ENCODE measurements around the gene ASAP2. TPM values are rescaled to one million over a fixed set of nuclear protein-coding genes. Genes with fewer than 3 reads are reported as not detected.

The ASAP2 gene
- total RNA-seq, 2 donors from 2014 or later = 58.1 to 61.7 TPM

DNA sequence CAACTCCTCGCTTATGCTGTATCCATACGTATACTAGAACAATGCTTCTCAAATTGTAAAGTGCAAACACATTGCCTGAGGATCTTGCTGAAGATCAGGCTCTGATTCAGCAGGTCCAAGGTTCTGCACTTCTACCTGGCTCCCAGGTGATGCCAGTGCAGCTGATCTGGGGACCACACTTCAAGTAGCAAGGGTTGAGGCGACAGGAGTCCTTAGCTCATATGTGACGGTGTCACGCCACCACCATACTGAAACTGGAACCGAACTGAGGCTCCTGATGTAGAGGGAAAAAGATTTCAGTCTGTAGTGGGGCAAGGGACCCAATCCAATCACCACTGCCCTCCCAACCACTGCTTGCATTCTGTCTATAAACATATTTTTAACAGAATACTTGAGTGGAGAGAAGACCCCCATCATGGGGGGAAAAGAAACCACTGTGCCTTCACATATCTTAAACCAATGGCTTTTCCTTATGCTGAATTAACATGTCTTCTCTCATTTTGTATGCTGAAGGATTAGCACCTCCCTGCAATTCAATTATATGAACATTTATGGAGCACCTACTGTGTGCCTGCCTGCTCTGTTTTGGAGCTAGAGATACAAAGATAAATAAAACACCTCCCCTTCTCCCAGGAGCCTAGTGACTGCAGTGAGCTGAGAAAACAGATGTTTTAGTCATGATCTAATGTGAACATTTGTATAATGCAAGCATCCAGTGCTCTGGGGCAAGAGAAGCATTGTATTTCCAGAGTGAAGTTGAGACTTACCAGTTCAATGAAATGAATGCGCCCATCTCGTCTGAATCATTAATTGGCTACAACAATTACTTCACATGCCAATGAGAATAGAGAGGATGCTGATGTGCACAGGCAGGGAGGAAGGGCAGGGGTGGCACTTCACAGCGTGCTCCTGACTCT, 6.6 kb upstream of the ASAP2 start:
- no peaks in the 10 kb centered on the region for H3K36me3 ChIP-seq
- H3K4me1 ChIP-seq = no peaks in the 10 kb centered on the region
- intact Hi-C loops (cut with DNase I) = loop anchor here (10.0 kb wide), 1 partner anchor 135 kb away; no protein-coding TSS in a partner anchor
- H3K9ac ChIP-seq (ENCODE audit: low read depth in 2 of 2, low read length in 2 of 2) = no peak overlapping the region
- no peak for DNase-seq
- H3K4me3 ChIP-seq = no peak overlapping the region
- no peaks in the 10 kb centered on the region for H3K27me3 ChIP-seq
- no peaks in the 10 kb centered on the region for H3K9me3 ChIP-seq
- no peak for TF ChIP-seq CTCF (IDR thresholded peaks at IDR 0.05)
- H3K27ac ChIP-seq = no peak overlapping the region

- Histone ChIP-seq H3K27ac (no peak overlapping the region), H3K4me1 (no peaks in the 10 kb centered on the region), H3K9me3 (no peaks in the 10 kb centered on the region), H3K36me3 (no peaks in the 10 kb centered on the region), H3K27me3 (no peaks in the 10 kb centered on the region), H3K4me3 (no peak overlapping the region), H3K9ac (ENCODE audit: low read depth in 2 of 2, low read length in 2 of 2) (no peak overlapping the region)
- intact Hi-C loops (cut with DNase I) = loop anchor here (10.0 kb wide), 1 partner anchor 134 kb away; no protein-coding TSS in a partner anchor
- no peak for DNase-seq
- TF ChIP-seq CTCF (IDR thresholded peaks at IDR 0.05) = no peak
Measured at GRCh38 chr2:9200633-9201015, 6.0 kb upstream of the ASAP2 start.

DNA sequence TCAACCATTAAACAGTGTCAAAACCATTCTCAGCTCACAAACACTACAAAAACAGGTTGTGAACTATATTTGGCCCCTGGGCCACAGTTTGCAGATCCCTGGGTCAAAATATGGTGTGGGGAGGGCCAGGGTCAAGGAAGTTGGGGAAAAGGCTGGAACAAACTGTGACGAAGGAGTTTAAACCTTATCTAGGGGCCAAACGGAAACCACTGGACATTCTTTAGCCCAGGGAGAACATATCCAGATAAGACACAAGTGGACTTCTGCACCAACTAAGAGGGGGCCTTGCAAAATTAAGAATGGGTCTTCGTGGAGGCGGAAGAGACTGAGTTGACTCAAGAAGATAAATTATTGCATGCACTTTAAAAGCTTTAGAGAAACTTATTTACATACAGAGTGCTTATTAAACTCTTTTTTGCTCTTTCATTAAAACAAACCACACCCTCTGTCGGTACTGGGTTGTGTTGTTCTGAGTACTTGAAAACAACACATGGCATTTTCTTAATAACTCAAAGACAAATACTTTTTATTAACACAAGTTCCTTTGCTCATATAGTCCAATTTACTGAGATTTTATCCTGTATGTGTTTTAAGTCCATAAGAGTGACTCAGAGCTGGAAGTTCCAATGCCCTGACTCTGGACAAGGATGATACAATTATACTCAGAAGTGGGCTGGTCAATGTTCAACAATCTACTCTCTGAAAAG, 5.3 kb upstream of the ASAP2 start:
- H3K9me3 ChIP-seq = no peaks in the 10 kb centered on the region
- H3K27me3 ChIP-seq = no peaks in the 10 kb centered on the region
- no peak overlapping the region for H3K4me3 ChIP-seq
- intact Hi-C loops (cut with DNase I) = loop anchor here (10.0 kb wide), 1 partner anchor 133 kb away; no protein-coding TSS in a partner anchor
- no peak overlapping the region for H3K27ac ChIP-seq
- no peak for TF ChIP-seq CTCF (IDR thresholded peaks at IDR 0.05)
- no peaks in the 10 kb centered on the region for H3K36me3 ChIP-seq
- H3K9ac ChIP-seq (ENCODE audit: low read depth in 2 of 2, low read length in 2 of 2) = no peak overlapping the region
- no peaks in the 10 kb centered on the region for H3K4me1 ChIP-seq
- no peak for DNase-seq

DNA sequence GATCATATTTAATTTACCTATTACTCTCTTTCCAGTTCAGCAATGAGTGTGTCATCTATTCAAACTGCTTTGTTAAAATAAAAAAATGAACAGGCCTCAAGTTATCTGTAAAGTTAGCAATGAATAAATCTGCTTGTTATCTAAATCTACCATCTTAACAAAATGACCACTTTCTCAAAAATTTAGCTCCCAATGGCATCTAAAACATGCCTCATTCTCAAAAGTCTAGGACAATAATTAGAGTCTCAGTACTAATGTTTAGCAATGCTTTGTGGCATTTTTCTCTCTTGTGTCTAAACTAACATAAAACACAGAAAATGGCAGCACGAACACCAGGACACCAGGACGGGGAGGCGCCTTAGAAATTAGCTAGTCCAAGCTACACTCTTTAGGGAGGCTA, 3.6 kb upstream of the ASAP2 start:
- DNase-seq = no peak
- Histone ChIP-seq H3K36me3 (no peaks in the 10 kb centered on the region), H3K9me3 (no peaks in the 10 kb centered on the region), H3K27ac (no peak overlapping the region), H3K9ac (ENCODE audit: low read depth in 2 of 2, low read length in 2 of 2) (no peak overlapping the region), H3K4me1 (no peaks in the 10 kb centered on the region), H3K27me3 (no peaks in the 10 kb centered on the region), H3K4me3 (no peak overlapping the region)
- no peak for TF ChIP-seq CTCF (IDR thresholded peaks at IDR 0.05)
- intact Hi-C loops (cut with DNase I) = loop anchor here (10.0 kb wide), 1 partner anchor 132 kb away; no protein-coding TSS in a partner anchor

GRCh38 chr2:9203876-9204275, 2.7 kb upstream of the ASAP2 start:
- Histone ChIP-seq H3K9me3 (no peaks in the 10 kb centered on the region), H3K27ac (no peak overlapping the region), H3K4me1 (no peaks in the 10 kb centered on the region), H3K4me3 (no peak overlapping the region), H3K9ac (ENCODE audit: low read depth in 2 of 2, low read length in 2 of 2) (no peak overlapping the region), H3K27me3 (no peaks in the 10 kb centered on the region), H3K36me3 (no peaks in the 10 kb centered on the region)
- DNase-seq = no peak
- TF ChIP-seq CTCF (IDR thresholded peaks at IDR 0.05) = no peak
- intact Hi-C loops (cut with DNase I) = loop anchor here (10.0 kb wide), 1 partner anchor 131 kb away; no protein-coding TSS in a partner anchor

Measured in colonic mucosa (tissue), 4 donors.